K562 (cell line): Measurements from ENCODE around the gene PDCD1. TPM values are rescaled to one million over a fixed set of nuclear protein-coding genes. Genes with fewer than 3 reads are reported as not detected.
"Not testable (repeated sequence)": the region's sequence is repeated elsewhere in the genome, so short reads cannot be mapped to it uniquely, and the experiment has no call there.

Experiments used
- CBFA2T3 ChIP-seq: fragments of 450-650 bp; IDR thresholded peaks from 2 replicates; pipeline ENCODE4 v1.6.1; 2017
- IRF1 ChIP-seq: sonication (generic); formaldehyde crosslinking; IDR thresholded peaks from 2 replicates; pipeline ENCODE4 v1.8.0; 2022; ENCODE audit warnings: missing genetic modification reagents, mild to moderate bottlenecking, borderline replicate concordance
- JUN ChIP-seq, 2 experiments: sonication (generic) in 1 of 2; formaldehyde crosslinking in 1 of 2; IDR thresholded peaks; 2 replicates each; pipeline versions ENCODE4 v1.6.1 to v1.8.0; 2012 to 2022; ENCODE audit warnings: borderline replicate concordance in 2 of 2, mild to moderate bottlenecking in 2 of 2, improper control_type of control experiment in 1 of 2, low read depth in 1 of 2, low read length in 1 of 2, missing genetic modification reagents in 1 of 2
- polyA plus RNA-seq, 8 experiments: library from polyadenylated mRNA; depleted of rRNA in 4 of 8; stranded (reverse) in 5 of 8; unstranded in 3 of 8; fragments of >200 nt; fragmentation: Nextera tagmentation in 2 of 8; fragmentation: Illumina TruSeq in 1 of 8; extraction: Ambion mirVana in 2 of 8; extraction: Trizol in 1 of 8; gene quantifications; 2 replicates each; pipeline versions ENCODE4 v1.2.1 to v1.2.3, GENCODE V29; 2011 to 2014; ENCODE audit warnings: inconsistent platforms in 1 of 8, missing spikeins in 1 of 8
- total RNA-seq, 7 experiments: library from RNA; depleted of rRNA in 6 of 7; stranded (reverse); fragments of >200 nt in 6 of 7; fragmentation: Illumina TruSeq in 2 of 7; extraction: Trizol in 2 of 7; gene quantifications; 2 replicates each; pipeline versions ENCODE4 v1.2.1 to v1.2.3, GENCODE V29; 2011 to 2021; ENCODE audit warnings: low replicate concordance in 1 of 7
- TF ChIP-seq, protein P1 (sequence below): sonication (generic); formaldehyde crosslinking; IDR thresholded peaks from 2 replicates; pipeline ENCODE4 v1.8.0; 2022; ENCODE audit warnings: mild to moderate bottlenecking, missing genetic modification reagents
- TF ChIP-seq, protein P2 (sequence below): sonication (generic); formaldehyde crosslinking; IDR thresholded peaks from 2 replicates; pipeline ENCODE4 v1.8.1; 2023; ENCODE audit warnings: mild to moderate bottlenecking, missing genetic modification reagents
- TF ChIP-seq, protein P3 (sequence below): sonication (generic); formaldehyde crosslinking; IDR thresholded peaks from 2 replicates; pipeline ENCODE4 v1.8.0; 2022; ENCODE audit warnings: mild to moderate bottlenecking, missing genetic modification reagents, borderline replicate concordance

PDCD1 gene
- total and polyA plus RNA-seq, 9 of the 15 experiments (the other 6 are each of a cell fraction or from before 2014, with no cell fraction given): 0.15 to 2.5 (median 1.0) TPM; not detected in 2

DNA sequence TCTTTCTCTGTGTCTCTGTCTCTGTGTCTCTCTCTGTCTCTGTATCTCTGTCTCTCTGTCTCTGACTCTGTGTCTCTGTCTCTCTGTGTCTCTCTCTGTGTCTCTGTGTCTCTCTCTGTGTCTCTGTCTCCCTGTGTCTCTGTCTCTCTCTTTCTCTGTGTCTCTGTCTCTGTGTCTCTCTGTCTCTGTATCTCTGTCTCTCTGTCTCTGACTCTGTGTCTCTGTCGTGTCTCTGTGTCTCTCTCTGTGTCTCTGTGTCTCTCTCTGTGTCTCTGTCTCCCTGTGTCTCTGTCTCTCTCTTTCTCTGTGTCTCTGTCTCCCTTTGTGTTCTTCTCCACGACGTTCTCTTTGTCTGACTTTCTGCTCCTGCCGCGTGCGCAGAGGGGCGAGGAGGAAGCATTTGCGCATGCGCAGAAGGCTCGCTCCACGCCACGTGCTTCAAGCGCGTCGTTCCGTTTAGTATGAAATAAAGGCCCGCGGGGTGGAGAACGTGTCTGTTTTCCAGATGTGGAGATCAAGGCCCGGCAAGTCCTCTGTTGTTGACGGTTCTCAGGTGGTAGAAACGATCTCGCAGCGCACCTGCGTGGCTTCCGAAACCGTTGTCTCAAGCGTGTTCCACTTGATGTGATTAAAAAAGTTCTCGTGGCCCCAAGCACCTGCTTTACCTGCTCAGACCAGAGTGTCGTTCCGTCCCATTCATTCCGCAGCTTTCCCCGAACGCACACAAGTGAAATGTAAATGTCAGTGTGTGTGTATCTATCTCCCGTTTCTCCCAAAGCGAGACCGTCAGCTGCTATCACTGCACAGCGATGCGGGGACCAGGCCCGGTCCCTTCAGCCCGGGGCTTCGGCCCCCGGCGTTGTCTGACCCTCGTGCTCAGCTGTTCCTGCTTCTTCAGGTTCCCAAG lies 34.9 kb downstream of the PDCD1 start (continued):
- TF ChIP-seq, protein P1, sequence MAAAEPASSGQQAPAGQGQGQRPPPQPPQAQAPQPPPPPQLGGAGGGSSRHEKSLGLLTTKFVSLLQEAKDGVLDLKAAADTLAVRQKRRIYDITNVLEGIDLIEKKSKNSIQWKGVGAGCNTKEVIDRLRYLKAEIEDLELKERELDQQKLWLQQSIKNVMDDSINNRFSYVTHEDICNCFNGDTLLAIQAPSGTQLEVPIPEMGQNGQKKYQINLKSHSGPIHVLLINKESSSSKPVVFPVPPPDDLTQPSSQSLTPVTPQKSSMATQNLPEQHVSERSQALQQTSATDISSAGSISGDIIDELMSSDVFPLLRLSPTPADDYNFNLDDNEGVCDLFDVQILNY (CRISPR knock-in tag): peak; percentile 89
- TF ChIP-seq, protein P2, sequence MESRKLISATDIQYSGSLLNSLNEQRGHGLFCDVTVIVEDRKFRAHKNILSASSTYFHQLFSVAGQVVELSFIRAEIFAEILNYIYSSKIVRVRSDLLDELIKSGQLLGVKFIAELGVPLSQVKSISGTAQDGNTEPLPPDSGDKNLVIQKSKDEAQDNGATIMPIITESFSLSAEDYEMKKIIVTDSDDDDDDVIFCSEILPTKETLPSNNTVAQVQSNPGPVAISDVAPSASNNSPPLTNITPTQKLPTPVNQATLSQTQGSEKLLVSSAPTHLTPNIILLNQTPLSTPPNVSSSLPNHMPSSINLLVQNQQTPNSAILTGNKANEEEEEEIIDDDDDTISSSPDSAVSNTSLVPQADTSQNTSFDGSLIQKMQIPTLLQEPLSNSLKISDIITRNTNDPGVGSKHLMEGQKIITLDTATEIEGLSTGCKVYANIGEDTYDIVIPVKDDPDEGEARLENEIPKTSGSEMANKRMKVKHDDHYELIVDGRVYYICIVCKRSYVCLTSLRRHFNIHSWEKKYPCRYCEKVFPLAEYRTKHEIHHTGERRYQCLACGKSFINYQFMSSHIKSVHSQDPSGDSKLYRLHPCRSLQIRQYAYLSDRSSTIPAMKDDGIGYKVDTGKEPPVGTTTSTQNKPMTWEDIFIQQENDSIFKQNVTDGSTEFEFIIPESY (CRISPR knock-in tag): peak; percentile 75
- TF ChIP-seq CBFA2T3 (peak; percentile 57), JUN (CRISPR knock-in tag; IDR thresholded peaks at IDR 0.05; ENCODE audit: borderline replicate concordance) (peak; percentile 23; the same call in 1 of the 2 replicates), IRF1 (CRISPR knock-in tag) (peak; percentile 74; the same call in 1 of the 2 replicates)
- TF ChIP-seq, protein P3, sequence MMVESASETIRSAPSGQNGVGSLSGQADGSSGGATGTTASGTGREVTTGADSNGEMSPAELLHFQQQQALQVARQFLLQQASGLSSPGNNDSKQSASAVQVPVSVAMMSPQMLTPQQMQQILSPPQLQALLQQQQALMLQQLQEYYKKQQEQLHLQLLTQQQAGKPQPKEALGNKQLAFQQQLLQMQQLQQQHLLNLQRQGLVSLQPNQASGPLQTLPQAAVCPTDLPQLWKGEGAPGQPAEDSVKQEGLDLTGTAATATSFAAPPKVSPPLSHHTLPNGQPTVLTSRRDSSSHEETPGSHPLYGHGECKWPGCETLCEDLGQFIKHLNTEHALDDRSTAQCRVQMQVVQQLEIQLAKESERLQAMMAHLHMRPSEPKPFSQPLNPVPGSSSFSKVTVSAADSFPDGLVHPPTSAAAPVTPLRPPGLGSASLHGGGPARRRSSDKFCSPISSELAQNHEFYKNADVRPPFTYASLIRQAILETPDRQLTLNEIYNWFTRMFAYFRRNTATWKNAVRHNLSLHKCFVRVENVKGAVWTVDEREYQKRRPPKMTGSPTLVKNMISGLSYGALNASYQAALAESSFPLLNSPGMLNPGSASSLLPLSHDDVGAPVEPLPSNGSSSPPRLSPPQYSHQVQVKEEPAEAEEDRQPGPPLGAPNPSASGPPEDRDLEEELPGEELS (CRISPR knock-in tag): 0 out of 2 replicates have a peak, but pooled peaks have one; percentile 62
- TF ChIP-seq JUN (IDR thresholded peaks at IDR 0.05; ENCODE audit: borderline replicate concordance, low read depth, low read length): not testable (repeated sequence)
